ENCODE data around the gene PIPOX. TPM values are rescaled to one million over a fixed set of nuclear protein-coding genes. Genes with fewer than 3 reads are reported as not detected.

Gene PIPOX
- total and polyA plus RNA-seq, 2 donors from 2014 or later, result 2.8 to 78.0 TPM

- H3K4me3 ChIP-seq (ENCODE audit: low read length in 3 of 3), result no peak overlapping the region
- TF ChIP-seq, protein P1, sequence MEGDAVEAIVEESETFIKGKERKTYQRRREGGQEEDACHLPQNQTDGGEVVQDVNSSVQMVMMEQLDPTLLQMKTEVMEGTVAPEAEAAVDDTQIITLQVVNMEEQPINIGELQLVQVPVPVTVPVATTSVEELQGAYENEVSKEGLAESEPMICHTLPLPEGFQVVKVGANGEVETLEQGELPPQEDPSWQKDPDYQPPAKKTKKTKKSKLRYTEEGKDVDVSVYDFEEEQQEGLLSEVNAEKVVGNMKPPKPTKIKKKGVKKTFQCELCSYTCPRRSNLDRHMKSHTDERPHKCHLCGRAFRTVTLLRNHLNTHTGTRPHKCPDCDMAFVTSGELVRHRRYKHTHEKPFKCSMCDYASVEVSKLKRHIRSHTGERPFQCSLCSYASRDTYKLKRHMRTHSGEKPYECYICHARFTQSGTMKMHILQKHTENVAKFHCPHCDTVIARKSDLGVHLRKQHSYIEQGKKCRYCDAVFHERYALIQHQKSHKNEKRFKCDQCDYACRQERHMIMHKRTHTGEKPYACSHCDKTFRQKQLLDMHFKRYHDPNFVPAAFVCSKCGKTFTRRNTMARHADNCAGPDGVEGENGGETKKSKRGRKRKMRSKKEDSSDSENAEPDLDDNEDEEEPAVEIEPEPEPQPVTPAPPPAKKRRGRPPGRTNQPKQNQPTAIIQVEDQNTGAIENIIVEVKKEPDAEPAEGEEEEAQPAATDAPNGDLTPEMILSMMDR (IDR thresholded peaks at IDR 0.05; ENCODE audit: borderline replicate concordance, extremely low read depth, insufficient read depth), result no peak
- no peak overlapping the region for H3K27ac ChIP-seq (ENCODE audit: low read depth in 2 of 2, low read length in 2 of 2)
- intact Hi-C loops (cut with DNase I), result no loop called here
- no peak overlapping the region for H3K9ac ChIP-seq (ENCODE audit: low read length in 3 of 3)
- no peaks in the 10 kb centered on the region for H3K27me3 ChIP-seq (ENCODE audit: control insufficient read depth, insufficient read depth, low read length)
- FAIRE-seq (no peak), DNase-seq (no peak)
- H3K9me3 ChIP-seq (ENCODE audit: control insufficient read depth in 2 of 3, insufficient read depth in 1 of 3, low read length in 3 of 3), result no peaks in the 10 kb centered on the region
- H3K36me3 ChIP-seq (ENCODE audit: control insufficient read depth in 2 of 3, insufficient read depth in 3 of 3, low read length in 3 of 3), result peaks cover 2 to 28% (median 17%) of the 10 kb centered on the region in 3 donors
- H3K4me1 ChIP-seq (ENCODE audit: control insufficient read depth in 2 of 3, insufficient read depth in 2 of 3, low read depth in 1 of 3, low read length in 3 of 3), result peaks cover 4 to 17% (median 12%) of the 10 kb centered on the region in 3 donors
These were observed 37.4 kb downstream of the PIPOX start for GRCh38 chr17:29080323-29080722.

DNA sequence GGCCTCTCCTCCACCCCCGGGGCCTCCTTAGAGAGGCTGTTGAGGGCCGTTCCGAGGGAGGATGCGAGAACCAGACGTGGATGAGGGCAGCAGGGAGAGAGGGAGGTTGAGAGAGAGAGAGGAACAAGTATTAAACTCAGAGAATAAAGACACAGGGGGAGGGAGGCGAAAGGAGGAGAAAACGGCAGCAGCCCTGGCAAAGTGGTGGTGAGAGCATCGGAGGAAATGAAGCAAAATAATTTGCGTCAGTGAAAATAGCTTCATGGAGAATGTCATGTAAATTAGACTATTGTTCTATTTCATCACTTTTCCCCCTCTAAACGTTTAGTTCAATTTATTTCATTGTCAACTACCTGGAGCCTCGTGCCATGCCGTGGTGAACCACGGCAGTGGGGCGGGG, 38.0 kb downstream of the PIPOX start:
- Histone ChIP-seq H3K4me1 (ENCODE audit: control insufficient read depth in 2 of 3, insufficient read depth in 2 of 3, low read depth in 1 of 3, low read length in 3 of 3) (peaks cover 4 to 17% (median 12%) of the 10 kb centered on the region in 3 donors), H3K9ac (ENCODE audit: low read length in 3 of 3) (no peak overlapping the region), H3K9me3 (ENCODE audit: control insufficient read depth in 2 of 3, insufficient read depth in 1 of 3, low read length in 3 of 3) (no peaks in the 10 kb centered on the region), H3K27ac (ENCODE audit: low read depth in 2 of 2, low read length in 2 of 2) (no peak overlapping the region), H3K27me3 (ENCODE audit: control insufficient read depth, insufficient read depth, low read length) (no peaks in the 10 kb centered on the region), H3K36me3 (ENCODE audit: control insufficient read depth in 2 of 3, insufficient read depth in 3 of 3, low read length in 3 of 3) (peaks cover 2 to 30% (median 19%) of the 10 kb centered on the region in 3 donors), H3K4me3 (ENCODE audit: low read length in 3 of 3) (no peak overlapping the region)
- TF ChIP-seq, protein P1 (IDR thresholded peaks at IDR 0.05; ENCODE audit: borderline replicate concordance, extremely low read depth, insufficient read depth), result no peak
- intact Hi-C loops (cut with DNase I), result no loop called here
- DNase-seq (no peak), FAIRE-seq (no peak)

DNA sequence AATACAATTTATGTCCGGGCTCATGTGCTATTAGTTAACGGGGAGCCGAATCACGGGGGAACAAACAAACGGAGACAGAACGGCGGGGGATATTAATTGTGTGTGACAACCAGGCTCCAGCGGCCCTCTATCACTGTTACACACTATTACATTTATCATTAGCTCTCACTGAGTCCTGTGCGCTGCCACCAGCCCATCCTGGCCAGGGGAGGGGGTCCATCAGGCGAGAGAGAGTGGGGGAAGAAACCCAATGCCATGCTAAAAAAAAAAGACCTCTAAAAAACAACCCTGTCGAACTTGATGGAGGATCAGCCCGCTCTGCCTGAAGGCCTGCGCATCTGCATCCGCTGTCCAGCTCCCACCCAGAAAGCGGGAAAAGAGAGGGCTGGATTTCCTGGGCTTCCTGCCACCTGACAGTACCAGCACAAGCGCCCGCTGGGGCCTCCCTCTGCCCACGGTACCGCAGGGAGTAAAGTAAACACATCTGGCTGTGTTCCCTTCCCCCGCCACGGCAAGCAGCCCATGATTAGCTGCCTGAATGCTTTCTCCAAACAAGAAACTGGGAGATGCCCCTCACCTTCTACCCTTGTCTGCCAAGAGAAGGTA, 41.7 kb downstream of the PIPOX start:
- H3K4me1 ChIP-seq (ENCODE audit: control insufficient read depth in 2 of 3, insufficient read depth in 2 of 3, low read depth in 1 of 3, low read length in 3 of 3), result peaks cover 0 to 4% (median 0%) of the 10 kb centered on the region in 3 donors
- TF ChIP-seq, protein P1 (IDR thresholded peaks at IDR 0.05; ENCODE audit: borderline replicate concordance, extremely low read depth, insufficient read depth), result no peak
- no peaks in the 10 kb centered on the region for H3K27me3 ChIP-seq (ENCODE audit: control insufficient read depth, insufficient read depth, low read length)
- no peaks in the 10 kb centered on the region for H3K9me3 ChIP-seq (ENCODE audit: control insufficient read depth in 2 of 3, insufficient read depth in 1 of 3, low read length in 3 of 3)
- FAIRE-seq (no peak), DNase-seq (peak in 4 of 5 donors; percentile 91 to 93 (median 92))
- H3K9ac ChIP-seq (ENCODE audit: low read length in 3 of 3), result no peak overlapping the region
- H3K36me3 ChIP-seq (ENCODE audit: control insufficient read depth in 2 of 3, insufficient read depth in 3 of 3, low read length in 3 of 3), result peaks cover 2 to 47% (median 26%) of the 10 kb centered on the region in 3 donors
- H3K4me3 ChIP-seq (ENCODE audit: low read length in 3 of 3), result no peak overlapping the region
- intact Hi-C loops (cut with DNase I), result no loop called here
- no peak overlapping the region for H3K27ac ChIP-seq (ENCODE audit: low read depth in 2 of 2, low read length in 2 of 2)

Measured in kidney (tissue), 14 donors.